GM19328 (cell line): ENCODE results near the gene AKT1S1.

Experiments
- ATAC-seq: cut with Tn5 transposase; IDR thresholded peaks from one replicate; pipeline ENCODE4 v1.9.1; 2021; ENCODE audit warnings: mild to moderate bottlenecking, moderate library complexity; ENCODE audit not compliant: unreplicated experiment

The AKT1S1 gene

DNA sequence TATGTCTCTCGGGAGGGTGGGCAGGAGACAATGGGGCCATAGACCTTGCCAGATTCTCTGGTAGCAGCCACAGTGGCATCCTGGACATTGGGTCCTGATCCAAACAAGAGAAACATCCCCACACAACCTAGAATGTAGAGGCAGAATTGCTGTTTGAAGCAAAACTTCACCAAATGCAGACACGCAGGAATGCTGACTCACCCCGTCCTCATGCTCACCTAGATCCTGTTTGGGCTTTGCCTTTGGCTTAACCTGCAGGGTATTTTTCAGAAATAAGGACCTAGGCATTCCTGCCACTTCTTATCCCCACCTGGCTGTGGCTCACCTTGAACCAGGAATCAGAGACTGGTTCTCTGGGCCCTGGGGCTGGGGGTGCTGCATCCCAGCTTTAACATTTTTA is 7.6 kb upstream of the AKT1S1 start:
- ATAC-seq: no peak

DNA sequence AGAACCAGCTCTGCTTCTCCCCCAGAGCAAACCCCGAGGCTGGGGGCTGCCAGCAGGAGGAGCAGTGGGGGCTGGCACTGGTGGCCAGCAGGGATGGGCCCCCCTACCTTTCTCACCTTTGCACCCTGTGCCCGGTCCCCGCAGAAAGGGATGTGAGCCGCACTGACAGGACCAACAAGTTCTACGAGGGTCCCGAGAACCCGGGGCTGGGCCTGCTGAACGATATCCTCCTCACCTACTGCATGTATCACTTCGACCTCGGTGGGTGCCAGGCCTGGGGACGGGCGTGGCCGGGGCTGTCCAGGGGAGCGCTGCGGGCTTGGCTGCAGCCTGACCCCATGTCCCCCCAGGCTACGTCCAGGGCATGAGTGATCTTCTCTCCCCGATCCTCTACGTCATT is 7.0 kb upstream of the AKT1S1 start:
- ATAC-seq: no peak

DNA sequence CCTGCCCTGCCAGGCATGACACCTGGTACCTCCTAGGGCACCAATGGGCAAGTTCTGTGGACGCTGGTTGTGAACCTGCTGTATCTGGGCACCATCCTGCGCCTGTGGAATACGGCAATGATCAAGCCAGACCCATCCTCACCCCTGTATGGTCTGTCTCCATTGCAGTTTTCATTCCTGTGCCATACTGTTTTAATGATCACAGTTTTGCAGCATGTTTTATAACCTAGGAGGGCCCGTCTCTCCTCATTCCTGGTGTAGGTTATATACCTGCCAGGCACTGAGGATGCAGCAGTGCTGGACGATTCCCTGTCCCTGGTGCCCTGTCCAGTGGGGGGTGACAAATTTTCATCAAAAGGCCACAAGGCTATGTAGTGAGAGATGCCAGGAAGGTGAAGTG is 5.9 kb upstream of the AKT1S1 start:
- ATAC-seq: no peak

DNA sequence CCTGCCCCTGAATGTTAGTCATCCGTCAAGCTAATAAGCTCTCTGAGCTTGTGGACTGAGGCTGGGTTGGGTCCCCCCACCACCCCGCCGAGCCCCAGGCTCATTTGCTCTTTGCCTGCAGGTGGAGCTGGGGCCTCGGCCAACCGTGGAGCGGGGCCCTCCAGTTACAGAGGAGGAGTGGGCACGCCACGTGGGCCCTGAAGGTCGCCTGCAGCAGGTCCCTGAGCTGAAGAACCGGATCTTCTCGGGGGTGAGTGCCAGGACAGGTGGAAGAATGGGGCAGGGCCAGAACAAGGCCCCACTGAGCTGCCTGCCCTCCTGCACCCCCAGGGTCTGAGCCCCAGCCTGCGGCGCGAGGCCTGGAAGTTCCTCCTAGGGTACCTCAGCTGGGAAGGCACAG is 5.5 kb upstream of the AKT1S1 start:
- no peak for ATAC-seq

DNA sequence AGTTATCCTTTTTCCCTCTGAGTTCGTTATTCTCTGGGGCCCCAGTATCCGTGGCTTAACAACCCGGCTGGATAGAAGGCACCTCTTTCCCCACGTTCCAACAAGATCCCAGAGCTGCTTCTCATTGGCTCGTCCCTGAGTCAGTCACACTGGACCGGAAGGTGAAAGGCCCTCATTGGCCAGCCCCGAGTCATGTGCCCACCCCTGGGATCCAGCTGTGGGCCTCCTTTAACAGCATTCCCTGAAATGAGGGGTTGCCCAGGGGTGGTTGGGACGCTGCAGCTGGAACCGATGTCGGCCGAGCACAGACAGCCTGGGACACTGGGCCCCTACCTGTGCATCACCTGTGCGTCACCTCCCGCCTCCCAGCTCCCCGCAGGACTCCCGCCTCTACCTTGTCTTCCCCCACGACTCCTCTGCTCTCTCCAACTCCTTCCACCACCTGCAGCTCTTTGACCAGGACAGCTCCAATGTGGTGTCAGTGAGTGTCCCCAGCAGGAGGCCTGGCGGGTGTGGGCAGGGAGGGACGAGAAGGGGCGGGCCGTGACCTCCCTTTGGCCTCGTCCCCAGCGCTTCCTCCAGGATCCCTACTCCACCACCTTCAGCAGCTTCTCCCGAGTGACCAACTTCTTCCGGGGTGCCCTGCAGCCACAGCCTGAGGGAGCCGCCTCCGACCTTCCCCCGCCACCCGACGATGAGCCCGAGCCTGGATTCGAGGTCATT is 4.7 kb upstream of the AKT1S1 start:
- no peak for ATAC-seq

DNA sequence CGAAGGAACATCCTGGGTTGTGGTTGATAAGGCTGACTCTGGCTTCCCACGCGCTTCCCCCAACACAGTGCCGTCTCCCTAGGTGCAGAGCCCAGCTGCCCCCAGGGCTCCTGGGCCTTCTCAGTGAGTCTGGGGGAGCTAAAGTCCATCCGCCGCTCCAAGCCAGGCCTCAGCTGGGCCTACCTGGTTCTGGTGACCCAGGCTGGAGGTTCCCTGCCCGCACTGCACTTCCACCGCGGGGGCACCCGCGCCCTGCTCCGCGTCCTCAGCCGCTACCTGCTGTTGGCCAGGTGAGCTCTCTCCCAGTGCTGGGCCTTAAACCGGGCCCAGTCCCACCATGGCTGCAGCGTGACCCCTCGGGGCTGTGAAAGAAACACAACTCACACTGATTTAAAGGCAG is 4.0 kb upstream of the AKT1S1 start:
- no peak for ATAC-seq

DNA sequence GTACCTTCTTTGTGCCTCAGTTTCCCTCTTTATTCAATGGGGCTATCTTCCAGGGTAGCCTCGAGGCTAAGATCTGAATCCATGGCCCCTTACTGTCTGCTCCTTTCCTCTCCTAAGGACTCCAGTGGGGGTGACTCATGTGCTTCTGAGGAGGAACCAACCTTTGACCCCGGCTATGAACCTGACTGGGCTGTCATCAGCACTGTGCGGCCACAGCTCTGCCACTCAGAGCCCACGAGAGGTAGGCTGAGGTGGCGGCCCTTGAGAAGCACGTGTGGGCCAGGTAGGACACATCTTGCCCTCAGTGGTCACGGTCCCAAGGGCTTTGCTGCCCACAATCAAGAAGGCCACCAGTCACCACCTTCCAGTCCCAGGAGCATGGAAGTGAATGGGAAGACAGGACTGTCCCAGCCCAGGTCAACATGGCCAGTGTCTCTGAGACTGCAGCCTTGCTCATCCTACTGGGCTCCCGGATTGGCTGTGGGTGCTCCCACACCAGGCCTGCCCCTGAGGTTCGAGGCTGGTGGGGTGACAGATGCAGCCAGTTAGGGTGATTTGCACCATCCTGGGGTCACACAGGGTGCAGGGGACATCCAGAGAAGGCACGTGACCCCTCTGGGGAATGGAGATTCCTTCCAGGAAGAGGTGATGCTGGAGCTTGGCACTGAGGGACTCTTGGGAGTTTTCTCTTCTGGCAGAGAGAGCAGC is 3.2 kb upstream of the AKT1S1 start:
- no peak for ATAC-seq

DNA sequence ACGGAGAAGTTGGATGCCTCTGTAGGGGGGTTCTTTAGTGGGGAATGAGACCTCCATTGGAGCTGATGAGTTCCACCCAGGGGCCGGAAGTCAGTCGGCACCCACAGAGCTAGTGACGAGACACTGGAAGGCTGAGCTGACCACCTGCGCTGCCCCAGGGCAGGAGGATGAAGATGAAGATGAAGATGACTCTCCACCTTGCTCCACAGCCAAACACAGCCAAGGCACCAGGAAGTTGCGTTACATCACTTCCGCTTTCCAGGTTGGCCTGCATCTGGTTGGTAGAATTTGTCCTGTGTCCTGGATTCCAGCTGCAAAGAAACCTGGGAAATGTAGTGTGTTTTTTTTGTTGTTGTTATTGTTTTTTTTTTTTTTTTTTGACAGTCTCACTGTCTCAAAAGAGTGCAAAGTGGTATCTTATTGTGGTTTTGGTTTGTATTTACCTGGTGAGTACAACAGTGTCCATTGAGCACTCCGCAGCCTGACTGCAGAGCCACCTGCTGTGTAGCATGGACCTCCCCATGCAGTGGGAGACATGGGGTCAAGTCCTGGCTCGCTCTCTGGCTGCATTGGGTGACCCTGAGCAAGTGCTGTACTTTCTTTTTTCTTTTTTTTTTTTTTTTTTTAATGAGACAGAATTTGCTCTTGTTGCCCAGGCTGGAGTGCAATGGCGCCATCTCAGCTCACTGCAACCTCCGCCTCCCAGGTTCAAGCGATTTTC is 2.2 kb upstream of the AKT1S1 start:
- no peak for ATAC-seq

DNA sequence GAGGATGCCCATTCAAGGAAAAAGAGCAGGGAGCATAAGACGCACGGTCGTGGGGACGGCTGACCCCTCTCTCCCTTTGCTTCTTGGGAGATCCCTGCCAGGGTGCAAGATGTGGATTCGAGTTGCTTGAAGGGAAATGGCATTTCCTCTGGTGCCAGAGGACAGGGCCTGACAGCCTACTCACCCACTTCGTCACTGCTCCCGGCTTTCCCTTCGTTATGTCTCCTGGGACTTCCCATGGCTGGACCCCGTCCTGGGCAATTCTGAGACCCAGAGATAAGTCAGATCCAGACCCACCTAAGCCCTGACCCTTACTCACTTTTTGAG is 1.6 kb upstream of the AKT1S1 start:
- ATAC-seq: no peak

DNA sequence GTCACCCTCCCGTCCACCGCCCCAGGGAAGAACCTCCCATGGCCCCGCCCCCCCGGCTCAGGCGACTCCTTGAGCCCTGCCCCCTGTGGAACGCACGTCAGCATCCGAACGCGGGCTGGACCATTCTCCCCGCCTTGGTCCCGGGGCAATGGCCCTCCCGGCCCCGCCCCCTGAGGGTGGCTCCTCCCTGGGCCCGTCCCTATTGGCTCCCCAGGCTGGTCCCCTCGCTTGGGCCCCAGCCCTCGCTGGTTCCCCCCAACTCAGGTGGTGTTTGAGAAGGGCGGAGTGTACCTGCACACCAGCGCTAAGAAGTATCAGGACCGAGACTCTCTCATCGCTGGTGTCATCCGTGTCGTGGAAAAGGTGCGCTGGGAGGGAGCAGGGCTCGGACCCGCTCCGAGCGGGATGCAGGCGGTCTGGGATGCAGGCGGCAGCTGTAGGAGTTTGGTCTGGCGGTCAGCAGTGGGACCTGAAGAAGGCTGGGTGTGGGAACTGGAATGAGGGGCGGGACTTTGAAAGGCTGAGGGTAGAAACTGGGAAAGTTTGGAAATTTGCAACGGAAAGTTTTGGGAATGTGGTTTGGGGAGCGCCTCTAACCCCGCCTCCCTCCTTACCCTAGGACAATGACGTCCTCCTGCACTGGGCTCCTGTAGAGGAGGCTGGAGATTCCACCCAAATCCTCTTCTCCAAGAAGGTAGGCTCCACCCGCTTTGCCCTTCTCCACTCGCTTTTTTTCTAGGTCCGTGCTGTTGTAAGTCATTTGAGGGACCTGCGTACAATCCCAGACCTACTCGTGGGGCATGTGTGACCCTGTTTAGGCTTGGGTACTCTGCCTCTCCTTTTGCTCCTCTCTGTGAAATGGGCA is 956 bp upstream of the AKT1S1 start:
- peak; percentile 37 for ATAC-seq

DNA sequence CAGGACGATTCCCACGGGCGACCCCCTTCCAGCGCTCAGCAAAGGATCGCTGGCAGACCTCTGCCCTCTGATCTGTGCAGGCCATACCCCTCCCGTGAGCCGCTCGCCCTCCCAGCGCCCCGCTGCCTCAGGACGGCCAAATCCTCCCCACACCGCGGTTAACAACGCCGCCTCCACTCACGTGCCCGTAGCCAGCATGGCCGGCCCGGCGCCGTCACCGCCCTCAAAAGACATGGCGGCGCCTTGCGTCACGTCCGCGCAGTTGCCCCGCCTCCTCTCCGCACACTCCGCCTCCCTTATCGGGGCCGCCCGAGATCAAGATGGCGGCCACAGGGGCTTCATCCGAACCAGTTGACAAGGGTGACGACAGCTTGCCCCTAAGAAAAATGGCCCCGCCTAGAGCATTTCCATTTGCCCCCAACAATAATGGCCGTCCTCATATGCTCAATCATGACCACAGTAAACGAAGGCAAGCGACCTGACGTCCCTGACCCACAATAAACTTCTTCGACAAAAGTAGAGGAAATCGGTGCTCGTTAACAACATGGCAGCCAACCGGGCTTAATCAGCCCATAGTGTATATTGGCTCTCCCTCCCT is 634 bp downstream of the AKT1S1 start:
- ATAC-seq: peak; percentile 48

DNA sequence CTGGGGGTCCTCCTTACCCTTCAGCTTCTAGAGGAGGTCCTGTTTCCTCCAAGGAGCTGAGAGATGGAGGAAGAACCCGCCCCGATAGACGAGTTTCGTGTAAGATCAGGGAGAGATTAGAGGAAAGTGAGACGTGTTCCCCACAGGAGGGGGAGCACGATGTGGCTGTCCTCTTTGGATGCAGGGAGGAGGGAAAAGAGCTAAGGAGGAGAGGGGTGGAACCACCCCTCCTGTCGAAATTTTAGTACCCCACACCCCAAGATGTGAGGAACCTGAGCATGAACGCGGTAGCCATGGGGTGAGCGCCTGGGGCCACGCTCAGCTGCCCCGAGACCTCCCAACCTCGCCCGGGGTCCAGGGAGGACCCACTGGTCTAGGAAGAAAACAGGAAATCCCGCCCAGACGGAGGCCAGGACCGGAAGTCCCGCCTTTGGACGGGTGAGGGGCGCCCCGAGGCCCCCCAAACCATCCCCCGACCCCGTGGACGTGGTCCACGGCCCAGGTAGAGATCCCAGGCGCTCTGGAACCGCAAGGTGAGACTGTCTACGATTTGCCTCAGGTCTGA is 1.2 kb downstream of the AKT1S1 start:
- no peak for ATAC-seq

DNA sequence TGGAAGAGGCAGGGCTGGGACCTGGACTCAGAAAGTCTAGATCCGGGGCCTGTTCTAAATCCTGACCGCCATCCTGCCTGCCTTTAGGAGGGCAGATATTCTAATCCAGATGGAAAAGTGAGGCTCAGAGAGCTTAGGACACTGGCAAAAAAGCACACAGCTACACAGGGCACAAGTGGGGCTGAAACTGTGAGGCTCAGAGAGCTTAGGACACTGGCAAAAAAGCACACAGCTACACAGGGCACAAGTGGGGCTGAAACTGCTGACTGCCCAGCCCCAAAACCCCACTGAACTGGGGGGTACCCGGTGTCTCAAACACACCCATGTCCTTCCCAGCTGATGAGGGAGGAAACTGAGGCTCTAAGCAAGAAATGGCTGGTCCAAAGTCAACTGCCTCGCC is 2.0 kb downstream of the AKT1S1 start:
- ATAC-seq: no peak

DNA sequence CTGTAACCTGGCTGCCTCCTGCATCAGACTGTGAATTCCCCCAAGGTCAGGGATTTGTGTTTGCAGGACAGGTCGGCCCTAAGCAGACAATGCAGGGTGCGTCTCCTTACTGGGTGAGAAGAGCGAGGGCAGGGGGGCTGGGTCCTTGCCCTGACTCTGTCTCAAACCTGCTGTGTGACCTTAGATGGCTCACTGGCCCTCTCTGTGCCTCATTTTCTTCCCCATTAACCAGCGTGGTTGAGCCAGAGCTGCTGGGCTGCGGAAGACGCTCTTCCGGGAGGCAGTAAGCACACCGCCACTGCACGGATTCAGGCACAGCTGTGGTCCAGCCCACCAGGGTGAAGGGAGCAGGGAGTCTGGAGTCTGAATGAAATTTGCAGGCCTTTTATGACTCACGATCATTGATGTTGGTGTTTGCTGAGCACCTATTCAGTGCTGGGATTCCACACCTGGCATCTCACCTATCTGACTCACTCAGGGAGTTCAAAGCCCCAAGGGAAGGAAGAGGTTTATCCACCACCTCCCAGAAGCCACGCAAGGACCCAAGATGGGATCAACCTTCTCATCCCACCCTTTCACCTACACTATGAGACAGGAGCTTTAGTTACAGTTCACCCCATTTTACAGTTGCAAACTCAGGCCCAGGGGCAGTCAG is 2.5 kb downstream of the AKT1S1 start:
- no peak for ATAC-seq

DNA sequence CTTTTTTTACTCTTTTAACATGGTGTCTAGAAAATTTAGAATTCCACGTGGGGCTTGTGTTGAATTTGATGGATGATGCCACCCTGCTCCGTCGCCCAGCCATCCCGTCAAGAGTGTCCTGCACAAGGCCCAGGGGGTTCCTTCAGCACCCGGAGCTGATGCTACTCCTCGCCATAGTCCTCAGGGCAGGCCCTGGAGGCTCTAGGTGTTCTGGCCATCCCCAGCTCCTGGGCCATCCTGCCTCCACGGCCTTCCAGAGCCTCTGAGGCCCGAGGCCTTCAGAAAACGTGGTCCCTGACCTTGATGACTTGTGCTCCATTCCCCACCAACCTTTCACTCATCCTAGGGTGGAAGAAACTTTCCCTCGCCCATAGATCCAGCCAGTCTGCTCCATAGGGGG is 3.3 kb downstream of the AKT1S1 start:
- ATAC-seq: no peak

DNA sequence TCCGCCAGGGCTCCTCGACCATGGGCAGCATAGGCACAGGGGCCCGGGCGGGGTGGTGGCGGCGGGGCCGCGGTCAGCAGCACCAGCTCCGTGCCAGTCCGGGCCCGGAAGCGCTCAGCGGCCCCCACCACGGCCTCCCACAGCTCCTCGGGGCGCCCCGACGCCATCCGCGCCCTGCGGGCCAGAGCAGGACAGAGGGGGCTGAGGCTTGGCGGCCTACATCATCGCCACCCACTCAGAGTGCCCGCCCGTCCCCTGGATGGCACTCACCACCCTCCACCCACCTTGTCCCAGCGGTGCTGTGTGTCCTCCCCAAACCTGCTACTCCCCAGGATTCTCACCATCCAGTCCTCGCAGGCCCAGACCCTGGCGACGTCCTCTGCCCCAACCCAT is 4.0 kb downstream of the AKT1S1 start:
- ATAC-seq: no peak

DNA sequence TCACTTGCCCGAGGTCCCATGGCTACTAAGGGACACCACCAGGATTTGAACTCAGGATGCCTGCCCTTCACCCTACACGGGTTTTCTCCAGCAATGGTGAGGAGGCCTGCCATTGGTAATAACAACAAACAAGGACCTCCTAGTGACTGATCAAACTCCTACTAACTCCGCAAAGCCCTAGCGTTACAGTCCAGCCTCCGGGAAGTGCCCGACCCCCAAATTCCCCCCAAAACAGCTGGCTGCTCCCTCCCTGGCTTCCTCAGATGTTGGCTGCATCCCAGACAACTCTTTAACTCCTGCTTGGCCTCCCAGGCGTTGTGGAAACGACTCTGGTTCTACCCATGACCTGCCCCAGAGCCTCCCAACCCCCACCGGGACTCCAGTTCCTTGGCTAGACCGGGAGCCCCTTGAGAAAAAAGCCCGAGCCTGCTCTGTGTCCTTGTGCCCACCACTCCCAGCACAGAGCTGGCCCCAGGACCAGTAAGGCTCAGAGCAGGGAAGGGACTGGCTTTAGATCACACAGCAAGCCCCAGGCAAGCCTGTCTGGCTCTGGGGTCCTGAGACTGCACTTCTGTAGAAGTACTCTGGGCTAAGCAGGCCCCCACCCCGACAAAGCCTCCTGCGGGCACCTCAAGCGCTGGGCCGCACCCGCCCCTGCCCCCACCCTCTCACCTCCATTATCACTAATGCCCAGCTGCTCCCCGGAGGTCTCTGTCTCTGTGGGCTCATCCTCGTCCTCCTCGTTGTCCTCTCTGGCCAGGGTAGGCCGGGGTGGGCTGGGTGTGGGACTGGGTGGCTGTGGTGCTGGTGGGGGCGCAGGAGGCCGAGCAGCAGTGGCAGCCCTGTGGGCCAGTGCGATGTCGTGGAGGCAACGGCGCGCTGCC is 4.7 kb downstream of the AKT1S1 start:
- no peak for ATAC-seq

DNA sequence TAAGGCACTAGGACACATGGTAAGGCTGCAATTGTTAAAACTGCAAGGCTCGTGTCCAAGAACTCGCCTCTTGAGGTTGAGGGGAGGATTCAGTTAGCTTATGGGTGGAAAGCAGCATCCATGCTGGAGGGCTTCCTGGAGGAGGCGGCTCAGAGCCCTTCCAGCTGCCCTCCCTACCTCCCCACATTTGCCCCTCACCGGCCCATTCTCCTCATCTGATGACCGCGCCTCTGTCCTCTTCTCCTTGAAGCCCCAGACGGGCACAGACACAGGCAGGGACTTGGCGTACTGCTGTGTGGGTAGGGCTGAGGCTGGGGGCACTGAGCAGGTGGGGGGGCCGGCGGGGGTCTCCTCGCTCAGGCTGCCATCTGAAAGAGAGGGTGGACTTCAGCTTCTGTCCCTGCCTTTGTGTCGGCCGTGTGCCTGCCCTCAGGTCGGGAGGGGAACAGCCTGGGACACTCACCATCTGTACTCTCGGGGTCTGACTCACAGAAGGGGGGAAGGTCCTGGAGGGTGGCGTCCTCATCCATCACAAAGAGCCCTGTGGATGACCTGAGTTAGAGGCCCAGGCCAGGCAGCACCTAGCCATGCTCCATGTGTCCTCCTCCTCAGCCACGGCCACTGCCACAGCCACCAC is 5.7 kb downstream of the AKT1S1 start:
- no peak for ATAC-seq
